ENCODE measurements around the gene WNK2.

The WNK2 gene

DNA sequence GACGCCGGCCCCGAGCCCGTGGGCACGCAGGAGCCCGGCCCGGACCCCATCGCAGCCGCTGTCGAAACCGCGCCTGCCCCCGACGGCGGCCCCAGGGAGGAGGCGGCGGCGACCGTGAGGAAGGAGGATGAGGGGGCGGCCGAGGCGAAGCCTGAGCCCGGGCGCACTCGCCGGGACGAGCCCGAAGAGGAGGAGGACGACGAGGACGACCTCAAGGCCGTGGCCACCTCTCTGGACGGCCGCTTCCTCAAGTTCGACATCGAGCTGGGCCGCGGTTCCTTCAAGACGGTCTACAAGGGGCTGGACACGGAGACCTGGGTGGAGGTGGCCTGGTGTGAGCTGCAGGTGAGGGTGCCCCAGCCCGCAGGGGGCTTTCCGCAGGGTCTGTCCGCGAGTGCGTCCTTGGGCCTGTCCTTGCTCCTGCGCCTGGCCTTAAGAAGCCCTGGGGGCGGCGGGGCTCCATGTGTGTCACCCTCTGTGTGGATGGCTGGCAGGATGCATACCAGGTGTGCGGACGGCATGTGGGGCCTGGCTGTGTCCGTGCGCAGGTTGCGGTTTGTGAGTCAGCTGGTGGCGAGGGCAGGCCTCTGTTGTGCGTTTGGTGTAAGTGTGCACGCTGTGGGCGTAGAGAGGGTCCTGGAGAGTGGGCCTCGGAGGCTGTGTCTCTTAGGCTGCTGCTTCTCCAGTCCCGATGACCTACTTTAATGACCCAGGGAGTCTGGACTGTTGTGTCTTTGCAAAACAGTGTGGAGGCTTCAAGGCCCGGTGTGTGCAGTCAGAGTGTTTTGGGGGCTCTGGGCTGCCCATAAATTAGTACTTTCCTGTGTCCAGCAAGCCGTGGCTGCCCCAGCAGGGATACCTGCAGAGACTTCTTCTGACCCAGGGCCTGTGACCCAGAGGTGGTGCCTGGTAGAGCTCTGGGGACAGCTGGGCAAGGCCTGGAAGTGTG is 1.6 kb downstream of the WNK2 start:
- no peak for DNase-seq (ENCODE audit: low spot score)

DNA sequence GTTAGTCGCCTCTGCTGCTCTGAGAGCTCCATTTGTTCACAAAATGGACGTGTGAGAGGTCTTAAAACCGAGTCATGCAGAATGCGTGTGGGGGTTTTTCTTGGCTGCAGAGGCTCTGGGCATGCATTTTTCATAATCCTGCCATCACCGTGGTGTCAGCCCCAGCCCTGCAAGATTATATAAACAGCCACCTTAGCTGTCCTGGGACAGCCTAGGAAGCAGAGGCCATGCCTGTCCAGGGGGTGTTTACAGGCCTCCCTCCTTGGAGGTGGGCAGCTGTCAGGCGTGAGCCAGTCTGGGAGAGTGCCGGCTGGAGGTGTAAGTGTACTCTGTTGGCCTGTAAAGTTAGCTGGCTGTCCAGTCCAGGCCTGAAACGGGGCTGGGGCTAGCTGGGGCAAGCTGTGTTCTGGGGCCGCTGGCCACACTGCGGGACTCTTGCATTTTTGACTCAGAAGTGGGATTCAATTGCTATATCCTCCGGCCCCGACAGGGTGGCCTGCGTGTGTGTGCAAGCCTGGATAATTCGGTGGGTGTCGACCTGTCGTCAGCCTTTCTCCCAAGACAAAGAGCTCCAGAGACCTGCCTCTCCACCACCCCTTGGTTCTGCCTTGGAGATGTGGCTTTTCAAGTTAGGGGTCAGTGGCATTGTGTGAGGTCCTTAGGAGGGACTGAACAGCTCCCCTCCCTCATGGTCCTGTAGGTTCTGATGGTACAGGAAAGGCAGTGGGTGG is 2.4 kb downstream of the WNK2 start:
- no peak for DNase-seq (ENCODE audit: low spot score)

- DNase-seq (ENCODE audit: low spot score) = no peak
These were observed 3.1 kb downstream of the WNK2 start for GRCh38 chr9:93187047-93187446.

- DNase-seq (ENCODE audit: low spot score) = no peak
These were observed 3.6 kb downstream of the WNK2 start for GRCh38 chr9:93187574-93187973.

DNA sequence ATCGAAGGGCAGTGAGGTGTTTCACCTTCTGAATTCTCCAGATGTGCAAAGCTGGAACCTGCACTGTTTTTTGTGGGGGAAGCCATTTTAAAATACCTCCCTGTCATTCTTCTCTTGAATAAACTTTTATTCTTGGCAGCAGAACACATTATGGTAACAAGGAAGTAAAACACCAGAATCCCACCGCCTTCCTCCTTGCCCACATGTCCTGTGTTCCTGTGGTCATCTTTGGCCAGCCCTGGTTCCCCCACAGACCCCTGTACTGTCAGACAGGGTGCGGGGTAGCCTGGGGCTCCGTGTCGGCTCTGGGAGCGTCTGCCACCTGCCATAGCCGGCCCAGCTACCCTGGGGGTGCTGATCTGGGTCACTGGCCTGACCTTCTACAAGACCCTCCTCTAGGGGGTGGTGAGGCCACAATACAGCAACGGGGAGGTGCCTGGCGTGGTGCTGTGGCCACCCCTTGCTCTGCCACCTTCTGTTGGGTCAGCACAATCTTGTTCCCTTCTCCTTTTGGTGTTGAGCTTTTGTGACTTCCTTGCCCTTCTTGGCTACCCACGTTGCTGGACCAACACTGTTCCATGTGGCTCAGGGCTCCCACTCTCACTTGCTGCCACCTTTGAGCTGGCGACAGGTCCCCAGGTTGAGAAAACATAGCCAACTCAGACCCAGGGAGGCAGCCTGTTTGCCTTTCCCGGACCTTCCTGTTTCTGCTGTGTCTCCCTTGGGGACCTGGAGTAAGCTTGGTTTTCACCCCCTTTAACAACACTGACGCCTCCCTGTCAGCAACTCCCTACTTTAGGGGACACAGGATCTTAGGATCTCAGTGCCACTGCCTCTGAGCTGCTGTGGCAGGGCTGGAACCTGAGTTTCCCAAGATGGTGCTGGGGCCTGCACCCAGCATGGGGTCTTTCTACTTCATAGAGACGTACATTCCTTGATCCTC is 4.8 kb downstream of the WNK2 start:
- DNase-seq (ENCODE audit: low spot score) = no peak

GRCh38 chr9:93189369-93190132 is 5.6 kb downstream of the WNK2 start:
- DNase-seq (ENCODE audit: low spot score) = no peak

DNA sequence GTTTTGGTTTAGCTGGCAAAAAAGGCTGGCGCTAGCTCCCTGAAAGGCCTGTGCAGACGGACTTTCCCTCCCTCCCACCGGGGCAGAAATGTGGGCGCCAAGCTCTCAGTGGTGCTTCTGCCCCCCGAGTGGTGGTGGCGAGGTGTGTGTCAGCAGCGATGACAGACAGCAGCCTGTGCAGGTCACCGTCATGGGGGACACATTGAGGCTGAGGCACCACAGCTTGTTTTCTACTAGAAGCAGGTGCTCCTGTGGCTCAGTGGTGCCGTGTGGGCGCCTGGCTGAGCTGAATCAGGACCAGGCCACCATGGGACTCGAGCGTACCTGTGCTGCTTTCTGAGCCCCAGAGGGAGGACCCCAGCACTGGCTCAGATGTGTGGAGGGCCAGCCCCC is 6.2 kb downstream of the WNK2 start:
- DNase-seq (ENCODE audit: low spot score) = no peak

- no peak for DNase-seq (ENCODE audit: low spot score)
These were observed 6.9 kb downstream of the WNK2 start for GRCh38 chr9:93190656-93191353.

- DNase-seq (ENCODE audit: low spot score) = no peak
These were observed 7.4 kb downstream of the WNK2 start for GRCh38 chr9:93191354-93191660.

- DNase-seq (ENCODE audit: low spot score) = no peak
These were observed 8.9 kb downstream of the WNK2 start for GRCh38 chr9:93192721-93193387.

- no peak for DNase-seq (ENCODE audit: low spot score)
These were observed 9.7 kb downstream of the WNK2 start for GRCh38 chr9:93193388-93194220.

DNA sequence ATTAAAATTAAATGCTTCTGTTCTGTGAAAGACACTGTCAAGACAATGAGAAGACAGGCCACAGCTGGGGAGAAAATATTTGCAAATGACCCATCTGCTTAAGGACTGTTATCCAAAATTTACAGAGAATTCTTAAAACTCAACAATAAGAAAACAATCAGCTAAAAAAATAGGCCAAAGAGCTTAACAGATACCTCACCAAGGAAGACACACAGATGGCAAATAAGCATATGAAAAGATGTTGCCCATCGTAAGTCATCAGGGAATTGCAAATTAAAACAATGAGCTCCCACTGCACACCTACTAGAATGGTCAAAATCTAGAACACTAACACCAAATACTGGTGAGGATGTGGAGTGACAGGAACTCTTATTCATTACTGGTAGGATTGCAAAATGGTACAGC is 10.3 kb downstream of the WNK2 start:
- no peak for DNase-seq (ENCODE audit: low spot score)

DNA sequence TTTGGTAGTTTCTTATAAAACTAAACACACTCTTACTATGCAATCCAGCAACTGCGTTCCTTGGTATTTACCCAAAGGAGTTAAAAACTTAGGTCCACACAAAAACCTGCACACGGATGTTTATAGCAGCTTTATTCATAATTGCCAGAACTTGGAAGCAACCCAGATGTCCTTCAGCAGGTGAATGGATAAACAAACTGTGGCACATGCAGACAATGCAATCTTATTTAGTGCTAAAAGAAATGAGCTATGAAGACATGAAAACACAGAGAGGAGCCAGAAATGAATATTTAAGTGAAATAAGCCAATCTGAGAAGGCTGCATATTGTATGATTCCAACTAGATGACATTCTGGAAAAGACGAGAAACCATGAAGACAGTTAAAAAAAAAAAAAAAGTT is 10.7 kb downstream of the WNK2 start:
- DNase-seq (ENCODE audit: low spot score) = no peak

DNA sequence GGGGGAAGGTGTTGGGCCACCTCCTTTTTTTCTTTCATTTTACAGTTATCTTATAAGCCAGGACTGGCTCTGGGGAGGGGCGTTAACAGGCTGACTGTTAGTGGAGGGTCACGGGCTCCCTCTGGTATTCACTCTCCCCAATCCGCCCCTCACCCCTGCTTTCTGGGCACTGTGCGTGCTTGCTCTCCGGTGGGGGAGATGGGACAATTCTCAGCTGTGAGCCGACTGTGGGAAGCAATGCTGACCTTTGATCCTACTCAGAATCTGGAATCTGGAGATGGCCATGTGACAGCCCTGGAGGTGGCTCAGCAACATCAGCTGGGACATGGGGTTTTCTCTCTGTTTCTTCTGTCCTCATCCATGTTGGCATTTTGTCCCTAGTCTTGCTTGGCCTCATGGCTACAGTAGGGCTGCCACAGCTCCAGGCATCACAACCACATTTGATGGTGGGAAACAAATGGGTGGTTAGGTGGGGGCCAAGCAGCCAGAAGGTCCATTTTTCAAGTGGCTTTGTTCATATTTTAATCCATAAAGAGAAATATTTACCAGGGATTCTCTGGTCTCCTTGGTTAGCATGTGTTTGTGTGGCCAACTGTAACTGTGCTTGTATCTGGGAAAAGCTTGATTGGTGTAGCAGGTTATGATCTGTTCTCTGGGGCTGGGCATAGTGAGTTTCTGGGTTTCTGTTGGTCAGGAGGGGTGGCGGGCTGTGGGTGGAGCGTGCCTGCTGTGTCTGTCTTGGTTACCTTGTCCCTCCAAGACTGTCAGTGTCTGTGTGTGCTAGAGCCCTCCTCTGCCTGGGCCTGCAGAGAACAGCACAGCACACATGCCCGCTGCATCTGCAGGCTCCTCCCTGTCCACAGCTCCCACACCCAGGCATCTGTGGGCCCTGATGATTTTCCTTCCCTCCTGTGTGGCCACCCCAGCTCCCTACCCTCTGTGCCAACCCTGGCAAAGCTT is 12.4 kb downstream of the WNK2 start:
- no peak for DNase-seq (ENCODE audit: low spot score)

DNA sequence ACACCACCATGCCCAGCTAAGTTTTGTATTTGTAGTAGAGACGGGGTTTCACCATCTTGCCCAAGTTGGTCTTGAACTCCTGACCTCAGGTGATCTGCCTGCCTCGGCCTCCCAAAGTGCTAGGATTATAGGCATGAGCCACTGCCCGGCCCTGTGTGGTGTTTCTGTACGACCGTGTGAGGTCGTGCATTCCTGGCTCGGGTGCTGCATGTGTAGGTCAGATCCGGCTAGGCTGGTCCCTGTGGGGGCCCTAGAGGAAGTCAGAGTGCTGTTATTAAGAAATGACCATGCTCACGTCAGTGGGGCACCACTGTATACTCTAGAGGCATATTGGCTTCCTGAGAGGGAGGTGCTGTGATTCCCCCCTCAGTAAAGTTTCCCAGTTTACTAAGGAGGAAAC is 13.7 kb downstream of the WNK2 start:
- DNase-seq (ENCODE audit: low spot score) = no peak

DNA sequence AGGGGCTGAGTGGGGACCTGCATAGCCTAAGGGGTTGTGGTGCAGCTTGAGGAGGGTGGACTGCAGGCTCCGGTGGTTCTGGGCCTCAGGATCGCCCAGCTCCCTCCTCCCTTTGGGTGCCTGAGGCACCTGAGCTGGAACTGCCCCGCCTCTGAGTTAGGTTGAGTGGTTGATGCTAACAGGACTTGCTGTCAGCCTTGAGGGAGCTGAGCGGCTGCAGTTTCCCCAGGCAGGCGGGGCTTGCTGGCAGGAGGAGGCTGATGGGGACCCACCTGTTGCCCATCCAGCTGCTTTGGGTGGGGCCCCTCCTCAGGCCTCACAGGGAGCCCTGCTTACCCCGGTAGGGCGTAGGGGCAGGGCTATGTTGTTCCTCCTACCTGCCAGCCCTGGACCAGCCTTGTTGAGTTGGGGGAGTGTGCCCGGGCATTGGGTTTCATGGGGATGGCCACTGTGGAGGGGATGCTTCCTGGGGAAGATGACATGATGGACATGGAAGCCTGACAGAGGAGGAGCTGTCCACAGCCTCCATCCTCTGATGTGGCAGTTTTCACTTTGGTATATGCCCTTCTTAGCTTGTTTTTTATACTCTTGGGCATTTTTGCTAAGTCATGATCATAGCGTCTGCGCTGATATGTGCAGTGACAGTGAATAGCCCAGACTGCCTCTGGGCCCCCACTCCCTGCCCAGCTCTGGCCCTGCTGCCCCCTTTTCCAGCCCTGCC is 14.3 kb downstream of the WNK2 start:
- no peak for DNase-seq (ENCODE audit: low spot score)

DNA sequence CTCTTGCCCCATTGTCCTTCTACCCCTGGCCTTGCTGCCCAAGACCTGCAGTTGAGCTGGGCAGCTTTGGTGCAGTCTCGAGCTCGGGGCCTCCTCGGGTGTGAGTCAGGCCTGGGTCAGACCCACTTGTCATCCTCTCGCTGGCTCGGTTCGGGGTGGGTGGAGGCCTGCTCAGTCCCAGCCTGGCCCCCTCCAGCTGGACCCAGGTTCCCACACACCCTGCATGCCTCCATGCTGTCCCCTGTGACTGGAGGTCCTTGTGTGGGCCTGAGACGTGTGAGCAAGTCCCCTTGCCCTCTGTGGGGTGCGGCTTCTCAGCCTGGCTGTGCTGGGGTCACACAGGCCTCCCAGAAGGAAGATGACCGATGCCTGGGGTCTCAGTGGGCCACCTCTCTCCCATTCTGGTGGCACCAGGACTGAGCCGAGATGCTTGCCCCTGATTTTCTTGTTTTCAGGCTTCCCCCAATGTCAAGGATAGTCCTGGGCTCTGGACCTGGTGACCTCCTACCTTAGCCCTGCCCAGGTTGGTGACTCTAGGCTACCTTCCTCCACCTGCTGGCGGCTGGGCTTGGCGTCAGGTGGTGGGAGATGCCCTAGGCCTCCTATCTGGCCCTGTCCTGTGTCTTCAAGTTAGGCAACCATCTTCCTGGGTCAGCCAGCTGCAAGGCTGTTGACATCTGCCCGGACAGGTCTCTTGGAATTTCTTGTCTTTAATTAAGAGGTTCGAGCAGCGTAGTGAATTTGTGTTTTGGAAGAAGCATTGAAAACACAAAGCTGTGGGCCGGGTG is 15.1 kb downstream of the WNK2 start:
- no peak for DNase-seq (ENCODE audit: low spot score)

Measured in AG08396 (cell line).